ENCODE measurements around the gene PNCK.
"Not testable (repeated sequence)": the region's sequence is repeated elsewhere in the genome, so short reads cannot be mapped to it uniquely, and the experiment has no call there.

The PNCK gene

DNA sequence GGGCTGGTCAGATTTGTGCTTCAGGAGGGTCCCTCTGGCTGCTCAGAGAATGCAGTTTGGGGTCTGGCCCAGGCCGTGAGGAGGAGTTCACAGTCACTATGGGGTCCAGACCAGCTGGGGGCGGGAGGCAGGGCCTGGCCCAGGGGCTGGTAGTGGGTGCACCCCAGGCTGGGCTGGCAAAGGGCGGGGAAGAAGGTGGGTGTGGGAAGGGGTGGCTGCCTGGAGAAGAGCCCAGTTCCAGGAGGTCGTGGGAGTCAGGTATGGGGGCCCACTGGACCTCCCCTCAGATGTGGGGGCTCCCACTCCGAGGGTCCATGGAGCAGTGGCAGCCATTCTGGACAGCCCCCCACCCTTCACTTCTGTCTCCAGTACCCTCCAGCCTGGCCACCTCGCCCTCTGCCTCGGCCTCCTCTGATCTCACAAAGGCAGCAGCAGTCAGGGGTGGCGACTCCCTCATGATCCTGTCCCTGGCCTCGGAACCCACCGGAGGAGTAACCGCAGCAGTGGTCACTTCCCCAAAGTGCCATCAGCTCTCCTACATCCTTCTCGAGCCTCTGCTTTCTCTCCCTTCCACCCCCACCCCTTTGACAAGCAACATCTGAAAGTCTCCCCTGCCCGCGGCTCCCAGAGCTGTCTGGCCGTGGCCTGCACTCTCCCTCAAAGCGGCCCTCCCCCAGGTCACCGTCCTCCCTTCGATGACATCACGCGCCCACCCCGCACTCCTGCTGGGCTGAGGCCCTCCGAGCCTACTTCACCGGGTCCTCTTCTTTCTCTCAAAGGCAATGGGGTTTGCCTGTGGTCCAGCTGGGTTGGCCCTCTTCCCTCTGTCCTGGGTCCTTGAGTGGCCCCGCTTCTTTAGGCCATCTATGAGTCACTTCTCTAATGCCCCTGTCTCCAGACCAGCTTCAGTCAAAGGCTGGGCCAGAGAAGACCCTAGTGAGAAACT lies 12.4 kb upstream of the PNCK start:
- no peak for DNase-seq

DNA sequence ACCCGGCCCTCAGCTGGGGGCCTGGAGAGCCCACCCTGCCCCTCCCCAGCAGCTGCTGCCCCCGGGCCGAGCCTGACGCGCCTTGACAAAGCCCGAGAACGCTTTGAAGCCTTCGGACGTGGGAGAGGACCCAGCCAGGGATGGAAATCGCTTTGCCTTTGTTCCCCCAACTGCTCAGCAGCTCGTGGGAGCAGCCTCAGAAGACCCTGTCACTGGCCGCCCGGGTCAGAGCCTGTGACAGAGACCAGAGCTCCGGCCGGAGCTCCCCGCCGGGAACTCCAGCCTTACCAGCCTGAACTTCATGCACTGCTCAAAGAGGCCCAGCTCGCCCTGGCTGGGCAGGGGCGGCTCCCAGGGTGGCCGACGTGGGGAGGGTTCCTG lies 11.5 kb upstream of the PNCK start:
- no peak for DNase-seq

DNA sequence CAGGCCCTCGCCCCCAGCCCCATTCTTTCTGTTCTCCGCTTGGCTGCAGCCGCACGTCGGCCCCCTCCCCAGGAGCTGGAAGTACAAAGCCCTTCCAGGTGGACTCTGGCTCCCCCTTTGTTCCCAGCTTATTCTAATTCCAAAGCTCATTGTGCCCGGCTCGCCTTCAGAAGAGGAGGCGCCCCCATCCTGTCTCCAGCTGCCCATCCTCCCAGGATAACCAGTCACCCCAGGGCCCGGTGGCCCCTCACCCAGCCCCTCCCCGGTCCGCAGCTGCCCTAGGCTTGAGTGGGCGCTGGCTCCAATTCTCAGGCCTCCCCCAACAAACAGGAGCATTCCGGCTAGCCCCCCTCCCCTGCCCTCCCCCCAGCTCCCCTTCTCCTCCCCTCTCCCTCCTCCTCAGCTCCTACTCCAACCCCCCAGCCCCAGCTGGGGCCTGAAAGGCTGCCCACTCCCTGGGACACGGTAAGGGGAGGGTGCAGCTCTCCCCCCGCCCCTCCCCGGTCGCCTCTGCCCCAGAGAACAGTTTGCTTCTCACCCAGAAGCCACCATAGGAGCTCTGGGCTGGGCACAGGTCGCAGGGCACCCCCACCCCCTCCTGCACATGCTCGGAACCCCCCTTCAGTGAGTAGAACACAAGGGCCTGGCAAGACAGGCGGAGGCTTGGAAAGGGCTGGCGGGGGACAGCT lies 11.0 kb upstream of the PNCK start:
- no peak for DNase-seq

DNA sequence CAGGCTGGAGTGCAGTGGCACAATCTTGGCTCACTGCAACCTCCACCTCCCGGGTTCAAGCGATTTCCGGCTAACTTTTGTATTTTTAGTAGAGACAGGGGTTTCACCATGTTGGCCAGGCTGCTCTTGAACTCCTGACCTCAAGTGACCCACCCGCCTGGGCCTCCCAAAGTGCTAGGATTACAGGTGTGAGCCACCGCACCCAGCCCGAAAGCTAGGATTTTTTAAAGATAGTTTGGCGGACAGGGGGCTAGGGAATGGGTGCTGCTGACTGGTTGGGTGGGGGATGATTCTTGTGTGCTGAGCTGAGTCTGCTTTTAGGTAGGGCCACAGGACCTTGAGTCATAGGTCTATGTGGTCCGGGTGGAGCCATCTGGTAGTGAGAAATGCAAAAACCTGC lies 9.9 kb upstream of the PNCK start:
- not testable (repeated sequence) for DNase-seq

DNA sequence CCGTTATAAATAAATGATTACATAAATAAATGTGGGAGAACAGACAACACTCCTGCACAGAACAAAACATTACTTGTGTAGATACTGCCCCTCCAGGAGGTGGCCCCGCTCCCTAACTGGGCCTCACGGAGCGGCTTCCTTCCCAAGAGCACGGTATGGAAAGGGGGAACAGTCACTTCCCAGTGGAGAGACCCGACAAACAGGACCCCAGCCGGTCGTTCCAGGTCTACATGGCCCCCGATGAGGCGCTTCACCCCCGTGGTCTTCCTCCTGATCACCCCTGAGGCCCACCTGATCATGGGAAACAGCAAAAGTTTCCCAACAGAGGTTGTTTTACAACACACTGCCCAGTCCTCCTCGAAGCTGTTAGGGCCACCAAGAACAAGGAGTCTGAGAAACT lies 7.6 kb upstream of the PNCK start:
- no peak for DNase-seq

DNA sequence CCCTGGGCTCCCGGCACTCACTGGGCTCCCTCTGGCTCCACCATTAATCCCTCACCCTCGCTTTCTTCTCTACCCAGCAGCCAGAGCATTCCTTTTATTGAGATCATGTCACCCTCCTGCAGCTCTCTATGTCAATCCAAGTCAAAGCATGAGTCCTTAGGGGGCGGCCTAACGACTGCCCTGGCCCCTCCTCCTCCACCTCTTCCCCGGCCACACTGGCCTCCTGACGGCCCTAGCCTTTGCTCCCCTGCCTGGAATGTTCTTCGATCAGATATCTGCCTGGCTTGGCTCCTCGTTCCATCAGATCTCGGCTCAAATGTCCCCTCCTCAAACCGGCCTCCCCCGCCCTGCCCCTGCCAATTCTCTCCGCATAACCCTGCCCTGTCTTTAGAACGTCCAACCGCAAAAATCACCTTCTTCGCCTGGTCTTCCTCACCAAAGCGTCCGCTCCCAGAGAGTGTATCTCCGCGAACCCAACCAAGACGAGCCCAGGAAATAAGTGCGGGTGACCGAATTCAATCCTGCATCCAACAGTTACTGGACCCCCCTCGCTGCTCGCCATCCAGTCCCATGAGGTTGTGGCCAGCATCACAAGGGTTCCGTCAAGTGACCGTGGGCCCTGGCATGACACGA lies 722 bp upstream of the PNCK start:
- no peak for DNase-seq

DNA sequence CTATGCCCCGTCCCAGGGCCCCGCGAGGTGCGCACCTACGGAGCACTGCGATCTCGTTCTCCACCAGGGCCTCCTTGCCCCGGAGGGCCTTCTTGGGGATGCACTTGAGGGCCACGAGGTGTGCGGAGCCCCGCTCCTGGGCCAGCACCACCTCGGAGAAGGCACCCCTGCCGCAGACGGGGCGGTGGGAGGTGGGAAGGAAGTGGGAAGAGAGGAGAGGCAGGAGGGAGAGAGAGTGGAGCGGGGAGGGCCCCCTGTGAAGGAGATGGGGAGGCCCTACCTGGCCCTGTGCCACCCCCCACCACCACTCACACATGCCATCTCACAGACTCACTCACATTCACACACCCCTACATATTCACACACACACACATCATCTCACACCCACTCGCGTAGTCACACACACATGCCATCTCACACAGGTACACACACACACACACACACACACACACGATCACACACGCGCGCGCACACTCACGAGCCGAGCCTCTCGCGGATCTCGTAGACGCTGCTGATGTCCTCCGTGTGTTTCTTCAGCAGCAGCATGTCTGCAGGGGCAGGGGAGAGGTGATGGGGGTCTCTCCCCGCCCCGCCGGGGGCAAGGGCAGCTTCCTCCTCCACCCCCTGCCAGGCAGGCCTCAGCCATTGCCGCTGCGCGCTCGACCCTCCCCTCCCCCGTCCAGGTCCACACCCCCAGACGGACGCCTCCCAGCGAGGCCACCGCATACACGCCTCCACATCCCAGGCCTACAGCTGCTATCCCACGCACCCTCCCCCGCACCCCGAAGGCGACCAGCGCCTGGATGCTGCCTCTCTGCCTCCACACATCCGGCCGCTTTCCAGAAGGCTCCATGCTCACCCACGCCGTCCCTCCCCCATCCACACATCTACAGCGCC lies 834 bp downstream of the PNCK start:
- DNase-seq: no peak

DNA sequence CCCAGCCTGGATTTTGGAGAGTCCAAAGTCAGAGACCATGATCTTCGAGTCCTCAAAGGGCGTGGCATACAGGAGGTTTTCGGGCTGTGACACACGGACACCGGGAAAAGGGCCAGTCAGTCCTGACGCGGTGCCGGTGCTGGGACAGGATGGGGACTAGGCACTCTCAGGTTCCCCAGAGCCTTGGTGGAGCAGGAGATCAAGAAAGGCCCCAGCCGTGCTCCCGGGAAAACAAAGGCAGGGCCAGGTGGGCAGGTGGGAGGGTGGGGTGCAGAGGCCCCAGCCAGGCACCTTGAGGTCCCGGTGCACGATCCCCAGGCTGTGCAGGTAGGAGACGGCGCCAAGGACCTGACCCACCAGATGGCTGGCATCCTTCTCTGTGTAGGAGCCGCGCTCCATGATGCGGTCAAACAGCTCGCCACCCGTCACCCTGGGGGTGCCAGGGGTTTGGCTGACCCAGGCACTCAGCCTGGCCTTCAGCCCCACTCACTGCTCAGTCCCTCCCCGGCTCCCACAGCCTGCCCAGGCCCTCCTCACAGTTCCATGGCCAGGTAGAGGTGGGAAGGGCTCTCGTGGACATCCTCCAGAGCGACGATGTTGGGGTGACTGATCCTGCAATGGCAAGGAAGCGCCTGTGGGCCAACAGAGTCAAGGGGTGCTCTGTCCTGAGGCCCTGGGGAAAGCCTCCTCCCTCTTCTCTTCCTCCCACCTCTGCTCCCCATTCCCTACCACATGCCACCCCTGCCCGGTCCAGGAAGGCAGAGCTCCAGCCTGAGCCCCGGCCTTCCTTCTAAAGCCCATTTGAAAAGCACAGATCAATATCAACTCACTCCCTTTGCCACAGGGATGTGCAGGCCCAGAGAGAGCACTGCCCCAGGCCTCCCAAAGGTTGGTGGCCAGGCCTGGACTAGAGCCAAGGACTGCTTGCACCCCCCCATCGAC lies 1.8 kb downstream of the PNCK start:
- no peak for DNase-seq

DNA sequence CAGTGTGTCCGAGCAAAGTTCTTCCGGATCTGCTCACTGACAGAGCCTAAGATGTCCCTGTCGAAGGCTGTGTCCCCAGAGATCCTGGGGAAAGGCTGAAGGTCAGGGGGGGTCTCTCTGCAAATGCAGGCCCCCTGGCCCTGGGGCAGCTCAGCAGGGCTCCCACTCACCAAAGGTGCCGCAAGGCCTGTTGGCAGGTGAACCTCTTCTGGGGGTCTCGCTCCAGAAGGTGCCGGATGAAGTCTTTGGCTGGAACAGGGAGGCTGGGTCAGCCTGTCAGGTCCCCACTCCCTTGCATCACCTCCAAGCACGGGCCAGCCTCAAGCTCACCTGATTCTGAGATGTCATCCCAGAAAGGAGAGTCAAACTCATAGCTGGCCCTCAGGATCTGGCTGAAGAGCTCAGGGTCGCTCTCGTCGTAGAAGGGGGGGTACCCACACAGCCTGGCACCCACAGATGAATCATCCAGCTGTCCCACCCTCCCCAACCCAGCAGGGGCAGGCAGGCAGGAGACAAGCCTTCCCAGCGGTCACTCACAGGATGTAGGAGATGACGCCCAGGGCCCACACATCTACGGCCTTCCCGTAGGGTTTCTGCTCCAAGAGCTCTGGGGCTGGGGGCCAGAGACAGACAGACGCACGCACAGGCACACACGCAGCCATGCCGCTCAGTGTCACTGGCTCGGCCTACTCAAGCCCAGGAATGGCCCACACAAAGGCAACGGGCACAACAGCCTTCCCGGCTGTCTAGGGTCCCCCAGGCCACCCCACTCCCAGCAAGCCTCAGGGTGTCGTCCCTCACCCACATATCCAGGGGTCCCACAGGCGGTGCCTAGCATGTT lies 2.6 kb downstream of the PNCK start:
- DNase-seq: no peak

DNA sequence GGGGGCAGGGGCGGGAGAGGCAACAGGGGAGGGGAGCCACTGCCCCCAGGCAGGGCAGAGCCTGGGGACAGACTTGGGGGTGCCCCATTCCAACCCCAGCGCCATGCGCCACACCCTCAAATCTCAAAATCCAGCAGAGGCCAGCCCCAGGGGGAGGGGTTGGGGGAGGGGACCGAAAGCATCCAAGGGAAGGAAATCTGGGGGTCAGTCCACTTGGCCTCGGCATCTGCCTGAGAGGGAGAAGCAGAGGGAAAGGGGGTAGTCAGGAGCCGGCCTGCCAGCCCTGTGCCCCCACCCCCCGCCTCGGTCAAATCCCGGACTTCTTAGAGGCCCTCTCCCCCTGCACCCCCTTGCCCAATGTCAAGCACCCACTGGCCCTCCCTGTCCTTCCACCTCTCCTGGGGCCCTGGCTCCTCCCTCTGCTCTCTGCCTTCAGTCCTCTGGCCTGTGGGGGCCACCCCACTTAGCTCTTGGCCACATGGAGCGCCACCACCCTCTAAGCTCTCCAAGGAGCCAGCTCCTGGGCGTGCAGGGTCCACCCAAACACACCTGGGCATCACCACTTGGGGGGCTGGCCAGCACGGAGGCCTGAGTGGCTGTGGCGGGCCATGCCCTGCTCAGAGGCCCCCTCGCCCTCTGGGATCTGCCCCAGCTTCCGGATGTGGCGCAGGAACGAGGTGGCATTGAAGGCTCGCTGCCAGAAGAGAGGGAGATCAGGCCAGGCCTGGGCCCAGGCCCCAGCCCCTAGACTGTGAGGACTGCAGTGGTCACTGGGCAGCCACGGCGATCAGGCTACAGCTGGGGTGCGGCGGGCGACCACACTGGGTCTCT lies 3.5 kb downstream of the PNCK start:
- DNase-seq: no peak

DNA sequence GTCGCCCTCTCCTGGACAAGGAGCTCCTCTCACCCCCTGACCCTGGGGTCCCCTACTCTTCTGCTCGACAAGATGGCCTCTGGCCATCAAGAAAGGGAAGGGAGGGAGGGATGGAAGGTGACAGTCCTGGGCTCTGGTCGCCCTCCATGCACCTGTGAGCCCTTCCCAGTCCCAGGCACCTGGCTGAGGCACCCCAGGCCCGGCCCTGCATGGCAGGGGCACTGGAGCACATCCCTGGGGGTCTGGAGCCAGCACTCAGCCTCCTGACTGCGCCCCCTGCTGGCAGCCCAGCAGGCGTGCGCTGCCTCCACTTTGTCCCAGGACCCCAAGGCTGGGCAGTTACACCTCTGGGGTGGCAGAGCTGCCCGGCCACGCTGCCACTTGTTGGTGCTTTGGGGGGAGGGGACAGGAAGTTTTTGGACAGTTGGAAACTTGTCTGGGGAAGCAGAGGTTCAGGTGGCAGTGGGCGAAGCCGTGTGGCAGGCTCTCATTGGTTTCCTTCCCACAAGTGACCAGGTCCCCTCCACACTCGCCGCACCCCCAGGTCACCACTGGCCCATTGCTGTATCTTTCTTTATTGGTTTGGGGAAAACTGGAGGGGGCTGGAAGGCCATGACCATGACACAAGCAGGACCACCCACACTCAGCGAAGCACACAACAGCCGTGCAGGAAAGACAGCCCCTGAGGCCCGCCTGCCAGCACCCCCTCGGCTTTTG lies 4.3 kb downstream of the PNCK start:
- DNase-seq: peak; percentile 17

DNA sequence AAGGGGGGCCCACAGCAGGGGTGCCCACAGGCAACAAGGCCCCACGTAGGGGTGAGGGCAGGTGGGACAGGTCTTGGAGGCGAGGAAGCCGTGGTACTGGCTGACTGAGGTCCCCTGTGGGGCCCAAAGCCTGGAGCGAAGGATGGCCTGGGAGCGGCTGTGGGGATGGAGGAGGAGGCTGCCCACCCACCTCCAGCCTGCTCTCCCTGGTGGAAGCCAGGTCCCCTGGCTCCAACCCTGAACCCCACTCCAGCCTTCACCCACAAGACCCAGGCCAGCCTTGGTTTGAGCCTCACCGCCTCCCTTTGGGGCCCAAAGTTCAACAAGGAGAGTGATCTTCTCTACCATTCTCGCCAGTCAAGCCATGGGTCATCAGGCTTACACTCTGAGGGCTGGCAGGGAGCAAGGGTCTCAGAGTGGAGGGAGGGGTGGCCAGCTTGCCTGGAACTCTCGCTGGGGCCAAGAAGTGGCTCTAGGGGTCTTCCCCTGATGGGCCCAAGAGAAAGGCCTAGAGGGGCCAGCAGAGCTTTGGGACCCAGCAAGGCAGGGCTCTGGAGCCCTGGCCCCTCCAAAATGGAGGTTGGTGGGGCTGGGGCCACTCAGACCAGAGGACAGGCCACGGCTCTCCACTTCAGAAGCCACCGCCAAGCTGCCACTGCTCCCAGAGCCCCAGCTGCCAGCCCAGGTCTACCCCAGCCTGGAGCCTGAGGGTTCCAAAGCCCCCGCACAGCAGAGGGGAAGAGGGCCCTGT lies 5.0 kb downstream of the PNCK start:
- DNase-seq: no peak

DNA sequence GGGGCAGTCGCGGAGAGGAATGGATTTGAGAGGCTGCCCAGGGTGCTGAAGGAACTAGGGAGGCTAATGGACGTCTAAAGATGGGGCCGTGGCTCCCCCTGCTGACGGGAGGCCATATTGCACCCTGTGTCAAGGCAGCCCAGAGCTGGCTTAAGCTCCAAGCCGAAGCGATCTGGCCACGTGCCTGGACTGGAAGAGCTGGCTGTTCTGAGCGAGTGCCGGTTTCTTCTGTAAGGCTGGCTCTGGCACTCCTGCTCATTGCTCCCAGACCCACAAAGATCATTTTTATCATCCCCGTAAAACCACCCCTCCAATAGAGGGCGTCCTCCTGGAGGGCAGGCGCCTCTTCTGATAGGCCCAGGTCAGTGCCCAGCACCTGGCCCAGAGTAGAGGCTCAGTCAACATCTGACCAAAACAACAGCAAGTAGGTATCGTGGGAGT lies 5.6 kb downstream of the PNCK start:
- DNase-seq: peak; percentile 61

DNA sequence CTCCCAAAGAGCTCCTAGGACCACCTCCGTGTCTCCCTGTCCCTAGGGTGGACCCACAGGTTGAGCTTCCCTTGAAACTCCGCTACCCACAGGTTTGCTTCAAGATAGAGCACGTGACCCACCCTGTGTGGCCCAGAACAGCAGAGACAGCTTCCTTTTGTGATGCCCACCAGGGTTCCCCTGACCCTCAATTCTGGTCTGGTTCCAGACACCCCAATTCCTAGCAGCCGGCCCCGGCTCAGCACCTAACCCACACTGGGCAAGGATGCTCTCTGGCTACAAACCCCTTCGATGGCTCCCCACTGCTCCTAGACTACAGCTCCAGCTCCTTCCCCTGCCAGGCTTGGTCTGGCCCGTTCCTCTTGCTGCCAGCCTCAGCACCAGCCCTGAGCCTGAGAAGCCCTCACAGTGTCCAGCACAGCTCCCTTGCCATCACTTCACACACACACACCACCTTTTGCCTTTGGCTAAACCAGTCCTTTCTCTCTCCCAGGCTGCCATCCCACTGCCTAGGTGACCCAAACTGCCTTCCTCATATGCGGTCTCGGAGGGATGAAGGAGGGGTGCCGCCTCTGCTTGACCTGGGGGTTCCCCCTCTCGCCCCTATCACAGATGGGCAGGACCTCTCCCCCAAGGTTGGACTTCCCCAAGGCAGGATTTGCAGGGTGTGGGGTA lies 6.2 kb downstream of the PNCK start:
- no peak for DNase-seq

DNA sequence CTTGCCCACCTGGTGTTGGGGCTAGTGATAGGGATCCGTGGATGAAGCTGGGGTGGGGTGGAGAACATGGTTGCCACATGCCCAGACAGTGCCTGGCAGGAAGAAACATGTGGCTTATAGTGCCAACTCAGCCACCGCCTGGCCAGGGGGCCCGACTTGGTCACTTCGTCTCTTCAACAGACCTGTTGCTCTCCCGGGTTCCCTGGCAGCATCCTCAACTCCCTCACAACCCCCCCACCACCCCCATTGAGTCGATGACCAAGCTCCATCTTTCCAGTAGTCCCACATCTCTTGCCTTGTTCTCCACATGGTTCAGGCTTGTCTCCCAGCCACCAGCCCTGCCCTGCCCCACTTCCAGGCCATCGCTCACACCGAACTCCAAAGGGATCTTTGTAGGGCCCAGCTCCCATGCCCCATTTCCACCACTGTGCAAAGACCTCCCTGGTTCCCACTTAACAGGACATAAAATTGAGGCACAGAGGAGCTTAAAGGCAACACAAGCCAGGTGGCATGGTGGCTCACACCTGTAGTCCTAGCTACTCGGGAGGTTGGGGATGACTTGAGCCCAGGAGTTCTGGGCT lies 7.8 kb downstream of the PNCK start:
- no peak for DNase-seq

DNA sequence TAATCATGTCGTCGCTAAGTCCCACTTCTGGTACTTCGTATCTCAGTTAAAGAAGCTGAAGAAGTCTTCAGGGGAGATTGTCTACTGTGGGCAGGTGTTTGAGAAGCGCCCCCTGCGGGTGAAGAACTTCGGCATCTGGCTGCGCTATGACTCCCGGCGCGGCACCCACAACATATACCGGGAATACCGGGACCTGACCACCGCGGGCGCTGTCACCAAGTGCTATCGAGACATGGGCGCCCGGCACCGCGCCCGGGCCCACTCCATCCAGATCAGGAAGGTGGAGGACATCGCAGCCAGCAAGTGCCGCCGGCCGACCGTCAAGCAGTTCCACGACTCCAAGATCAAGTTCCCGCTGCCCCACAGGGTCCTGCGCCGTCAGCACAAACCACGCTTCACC lies 11.3 kb downstream of the PNCK start:
- peak; percentile 38 for DNase-seq

DNA sequence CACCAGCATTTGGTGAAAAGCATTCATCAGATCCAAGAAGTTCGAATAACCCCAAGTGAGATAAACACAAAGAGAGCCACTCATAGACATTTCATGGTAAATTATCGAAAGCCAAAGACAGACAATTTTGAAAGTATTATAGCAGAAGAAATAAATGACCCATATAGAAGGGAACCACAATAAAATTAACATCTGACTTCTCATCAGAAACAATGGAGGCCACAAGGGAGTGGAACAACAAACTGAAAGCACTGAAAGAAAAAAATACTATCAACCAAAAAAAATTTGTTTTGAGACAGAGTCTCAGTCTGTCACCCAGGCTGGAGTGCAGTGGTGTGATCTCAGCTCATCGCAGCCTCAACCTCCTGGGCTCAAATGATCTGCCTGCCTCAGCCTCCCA lies 14.3 kb downstream of the PNCK start:
- DNase-seq: no peak
